Measurements from ENCODE around the gene UGGT2.

UGGT2 gene, protein sequence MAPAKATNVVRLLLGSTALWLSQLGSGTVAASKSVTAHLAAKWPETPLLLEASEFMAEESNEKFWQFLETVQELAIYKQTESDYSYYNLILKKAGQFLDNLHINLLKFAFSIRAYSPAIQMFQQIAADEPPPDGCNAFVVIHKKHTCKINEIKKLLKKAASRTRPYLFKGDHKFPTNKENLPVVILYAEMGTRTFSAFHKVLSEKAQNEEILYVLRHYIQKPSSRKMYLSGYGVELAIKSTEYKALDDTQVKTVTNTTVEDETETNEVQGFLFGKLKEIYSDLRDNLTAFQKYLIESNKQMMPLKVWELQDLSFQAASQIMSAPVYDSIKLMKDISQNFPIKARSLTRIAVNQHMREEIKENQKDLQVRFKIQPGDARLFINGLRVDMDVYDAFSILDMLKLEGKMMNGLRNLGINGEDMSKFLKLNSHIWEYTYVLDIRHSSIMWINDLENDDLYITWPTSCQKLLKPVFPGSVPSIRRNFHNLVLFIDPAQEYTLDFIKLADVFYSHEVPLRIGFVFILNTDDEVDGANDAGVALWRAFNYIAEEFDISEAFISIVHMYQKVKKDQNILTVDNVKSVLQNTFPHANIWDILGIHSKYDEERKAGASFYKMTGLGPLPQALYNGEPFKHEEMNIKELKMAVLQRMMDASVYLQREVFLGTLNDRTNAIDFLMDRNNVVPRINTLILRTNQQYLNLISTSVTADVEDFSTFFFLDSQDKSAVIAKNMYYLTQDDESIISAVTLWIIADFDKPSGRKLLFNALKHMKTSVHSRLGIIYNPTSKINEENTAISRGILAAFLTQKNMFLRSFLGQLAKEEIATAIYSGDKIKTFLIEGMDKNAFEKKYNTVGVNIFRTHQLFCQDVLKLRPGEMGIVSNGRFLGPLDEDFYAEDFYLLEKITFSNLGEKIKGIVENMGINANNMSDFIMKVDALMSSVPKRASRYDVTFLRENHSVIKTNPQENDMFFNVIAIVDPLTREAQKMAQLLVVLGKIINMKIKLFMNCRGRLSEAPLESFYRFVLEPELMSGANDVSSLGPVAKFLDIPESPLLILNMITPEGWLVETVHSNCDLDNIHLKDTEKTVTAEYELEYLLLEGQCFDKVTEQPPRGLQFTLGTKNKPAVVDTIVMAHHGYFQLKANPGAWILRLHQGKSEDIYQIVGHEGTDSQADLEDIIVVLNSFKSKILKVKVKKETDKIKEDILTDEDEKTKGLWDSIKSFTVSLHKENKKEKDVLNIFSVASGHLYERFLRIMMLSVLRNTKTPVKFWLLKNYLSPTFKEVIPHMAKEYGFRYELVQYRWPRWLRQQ (N-terminal part only)

DNA sequence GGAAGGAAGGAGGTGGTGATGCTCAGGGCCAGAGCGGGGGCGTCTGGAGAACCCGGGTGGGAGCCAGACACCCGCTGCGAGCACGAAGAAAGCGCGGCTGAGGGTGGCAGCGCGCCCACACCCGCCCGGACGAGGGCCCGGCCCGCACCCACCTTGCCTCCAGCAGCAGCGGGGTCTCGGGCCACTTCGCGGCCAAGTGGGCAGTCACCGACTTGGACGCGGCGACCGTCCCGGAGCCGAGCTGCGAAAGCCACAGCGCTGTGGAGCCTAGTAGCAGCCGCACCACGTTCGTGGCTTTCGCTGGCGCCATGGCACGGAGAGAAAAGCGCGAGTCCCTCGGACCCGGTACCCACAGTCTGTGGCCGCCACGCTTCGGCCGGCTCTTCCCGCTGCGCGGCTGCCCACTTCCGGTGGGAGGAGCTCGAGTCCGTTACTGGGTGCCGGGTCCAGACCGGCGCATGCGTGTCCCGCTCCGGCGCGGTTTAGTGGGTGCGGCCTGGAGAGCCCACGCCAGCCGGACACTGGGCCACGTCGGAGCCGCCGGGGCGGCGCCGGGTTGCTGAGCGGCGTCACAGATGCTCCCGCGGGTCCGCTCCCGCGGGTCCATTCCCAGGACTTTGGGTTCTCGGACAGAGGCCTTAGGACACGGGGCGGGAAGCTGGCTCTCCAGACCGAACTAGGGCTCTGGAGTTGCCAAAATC, at the start of gene UGGT2:
TSS of gene UGGT2 (minus strand) at position 399 of the 701 bp plus-strand sequence. CDS start at position 310, 89 bp downstream.
- peak; percentile 22 to 96 (median 85) for DNase-seq

DNA sequence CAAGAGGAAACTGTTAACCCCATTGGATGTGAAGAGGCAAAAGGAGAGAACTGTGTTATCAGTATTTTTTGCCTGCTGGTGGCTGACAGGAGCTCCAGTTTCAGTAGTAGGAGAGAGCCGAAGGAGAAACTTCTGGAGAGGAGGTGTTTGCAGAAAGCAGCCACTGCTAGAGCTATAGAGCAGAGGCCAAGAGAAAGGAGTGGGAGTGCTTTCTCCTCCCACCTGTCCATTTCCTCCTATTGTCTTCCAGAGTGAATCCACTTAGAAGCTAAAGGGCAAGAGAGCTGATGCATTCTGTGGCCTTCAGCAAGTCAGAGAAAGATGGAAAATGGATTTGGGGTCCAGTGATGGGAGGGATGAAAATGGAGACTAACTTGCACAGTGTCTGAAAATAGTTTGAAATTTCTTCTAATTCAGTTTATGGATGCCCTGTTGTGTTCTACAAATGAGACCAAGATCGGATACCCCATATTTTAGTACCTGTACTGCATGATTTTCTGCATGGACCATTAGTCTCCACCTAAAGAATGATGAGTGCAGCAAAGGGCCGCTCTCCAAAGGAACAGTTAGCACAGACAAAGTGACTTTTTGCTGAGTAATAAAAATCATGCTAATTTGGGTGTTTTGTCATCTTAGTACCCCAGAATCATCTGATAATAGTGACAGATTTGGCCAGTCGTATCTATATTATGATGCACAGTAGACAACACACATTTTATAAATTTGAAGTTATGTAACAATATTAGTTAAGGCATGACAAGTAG, 47.4 kb upstream of the UGGT2 start:
- no peak for DNase-seq

DNA sequence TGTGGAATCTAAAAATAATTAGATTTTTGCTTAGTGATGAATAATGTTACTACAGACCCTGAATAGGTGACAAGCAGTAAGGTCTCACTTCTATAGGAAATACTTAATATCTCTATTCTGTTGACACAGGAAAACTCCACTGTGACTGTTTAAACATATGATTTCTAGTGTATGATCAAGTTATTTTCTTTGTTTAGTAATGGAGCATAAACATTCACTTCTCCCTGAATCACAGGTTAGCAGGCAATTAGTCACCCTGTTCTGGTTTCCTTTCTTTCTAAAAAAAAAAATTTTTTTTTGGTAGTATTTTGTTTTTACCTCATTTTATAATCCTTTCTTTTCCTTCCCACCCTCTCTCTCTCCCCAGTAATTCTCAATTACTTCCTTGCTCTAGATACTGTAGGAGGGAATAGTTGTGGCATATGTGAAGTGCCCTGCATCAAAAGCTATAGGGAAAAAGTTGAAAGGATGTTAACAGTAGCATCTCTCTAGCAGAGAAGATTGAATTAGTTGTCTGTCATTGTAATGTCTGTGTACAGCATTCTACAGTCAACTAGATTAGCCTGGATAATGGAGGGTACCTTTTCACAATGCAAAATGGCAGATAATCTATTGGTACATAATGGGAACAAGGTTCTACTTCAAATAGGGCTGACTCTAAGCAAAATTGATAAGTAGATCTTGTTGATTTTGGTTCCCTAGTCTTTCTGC, 40.2 kb upstream of the UGGT2 start:
- DNase-seq, result no peak

DNA sequence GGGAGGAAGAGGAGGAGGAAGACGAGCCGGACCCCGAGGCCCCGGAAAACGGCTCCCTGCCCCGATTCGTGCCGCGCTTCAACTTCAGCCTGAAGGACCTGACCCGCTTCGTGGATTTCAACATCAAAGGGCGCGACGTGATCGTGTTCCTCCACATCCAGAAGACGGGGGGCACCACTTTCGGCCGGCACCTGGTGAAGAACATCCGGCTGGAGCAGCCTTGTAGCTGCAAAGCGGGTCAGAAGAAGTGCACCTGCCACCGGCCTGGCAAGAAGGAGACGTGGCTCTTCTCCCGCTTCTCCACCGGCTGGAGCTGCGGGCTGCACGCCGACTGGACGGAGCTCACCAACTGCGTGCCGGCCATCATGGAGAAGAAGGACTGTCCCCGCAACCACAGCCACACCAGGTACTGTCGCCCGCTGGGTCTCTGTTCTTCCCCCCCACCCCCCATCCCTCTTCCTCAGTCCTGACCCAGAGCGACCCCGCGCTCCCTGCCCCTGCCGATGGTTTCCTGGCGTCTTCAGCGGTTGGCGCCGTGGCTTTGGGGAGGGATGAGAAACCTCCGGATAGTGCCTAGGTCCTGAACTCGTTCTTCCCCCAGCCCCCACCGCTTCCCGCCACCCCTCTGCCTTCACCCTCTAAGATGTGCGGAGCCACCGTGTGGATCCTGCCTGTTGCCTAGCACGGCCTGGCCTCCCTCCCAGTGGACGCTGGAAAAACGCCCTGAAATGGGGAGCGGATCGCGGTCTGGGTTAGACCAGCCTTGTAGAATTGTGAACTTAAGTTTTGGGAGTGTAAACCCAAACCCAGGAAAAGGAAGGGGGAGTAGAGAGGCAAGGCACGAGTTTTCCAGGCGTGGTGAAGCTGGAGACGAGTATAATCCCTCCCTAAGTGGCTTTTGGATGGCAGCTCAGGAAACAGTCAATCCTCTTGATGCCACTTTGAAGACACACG, 38.2 kb upstream of the UGGT2 start:
- DNase-seq, result peak in 29 of 58 donors; percentile 2 to 42 (median 14)

DNA sequence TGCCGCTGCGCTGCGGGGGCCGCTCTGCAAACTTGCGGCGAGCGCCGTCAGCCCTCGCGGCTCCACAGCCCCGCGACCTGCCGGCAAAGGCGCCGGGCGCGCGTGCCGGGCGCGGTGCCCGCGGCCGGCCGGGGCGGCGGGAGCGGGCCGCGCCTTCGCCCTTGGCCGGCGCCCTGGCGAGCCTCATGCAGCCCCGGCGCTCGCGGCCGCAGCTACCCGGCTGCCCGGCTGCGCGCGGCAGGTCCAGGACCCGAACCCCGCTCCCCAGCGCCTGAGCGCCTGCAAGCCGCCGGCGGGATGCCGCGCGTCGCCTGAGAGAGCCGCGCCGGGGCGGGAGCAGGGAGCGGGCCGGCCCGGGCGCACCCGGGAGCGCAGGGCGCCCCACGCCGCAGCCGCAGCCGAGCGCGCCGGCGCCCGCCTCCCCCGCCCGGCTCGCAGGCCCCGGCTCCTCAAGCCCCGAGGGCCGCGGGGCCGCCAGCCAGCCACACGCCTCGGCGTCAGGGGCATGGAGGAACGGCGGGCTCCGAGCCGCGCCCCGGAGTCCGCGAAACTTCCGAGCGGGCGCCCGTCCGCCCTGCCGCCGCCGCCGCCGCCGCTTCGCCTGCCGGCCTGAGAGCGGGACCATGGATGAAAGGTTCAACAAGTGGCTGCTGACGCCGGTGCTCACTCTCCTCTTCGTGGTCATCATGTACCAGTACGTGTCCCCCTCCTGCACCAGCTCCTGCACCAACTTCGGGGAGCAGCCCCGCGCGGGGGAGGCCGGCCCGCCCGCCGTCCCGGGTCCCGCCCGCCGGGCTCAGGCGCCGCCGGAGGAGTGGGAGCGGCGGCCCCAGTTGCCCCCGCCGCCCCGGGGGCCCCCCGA, 37.3 kb upstream of the UGGT2 start:
- DNase-seq, result peak in 6 of 58 donors; percentile 1 to 30 (median 5)

DNA sequence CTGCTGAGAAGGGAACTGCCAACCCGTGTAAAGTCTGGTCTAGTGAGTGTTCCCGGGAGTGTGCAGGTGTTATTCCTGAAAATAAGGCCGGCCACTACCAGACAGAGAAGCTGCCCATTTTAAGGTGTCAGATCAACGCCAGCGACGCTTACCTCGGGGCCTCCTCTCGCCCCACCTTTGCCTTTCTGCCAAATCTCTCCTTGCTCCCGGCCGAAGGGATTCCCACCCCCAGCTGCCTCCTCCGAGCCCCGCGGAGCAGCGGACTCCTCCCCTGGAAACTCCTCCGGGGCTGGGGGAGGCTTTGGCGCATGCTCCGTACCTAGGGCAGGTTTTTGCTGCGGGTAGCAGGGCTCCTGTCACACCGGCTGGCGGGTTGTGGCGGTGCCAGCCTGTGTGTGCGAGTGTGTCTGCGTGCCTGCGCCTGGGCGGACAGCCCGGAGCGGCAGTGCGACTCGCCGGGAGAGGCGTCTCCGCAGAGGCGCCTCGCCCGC, 36.6 kb upstream of the UGGT2 start, which contains the start of gene HS6ST3:
TSS of gene HS6ST3 (plus strand) at position 359 of the 491 bp plus-strand sequence.
- DNase-seq, result peak in 52 of 58 donors; percentile 4 to 75 (median 27)

DNA sequence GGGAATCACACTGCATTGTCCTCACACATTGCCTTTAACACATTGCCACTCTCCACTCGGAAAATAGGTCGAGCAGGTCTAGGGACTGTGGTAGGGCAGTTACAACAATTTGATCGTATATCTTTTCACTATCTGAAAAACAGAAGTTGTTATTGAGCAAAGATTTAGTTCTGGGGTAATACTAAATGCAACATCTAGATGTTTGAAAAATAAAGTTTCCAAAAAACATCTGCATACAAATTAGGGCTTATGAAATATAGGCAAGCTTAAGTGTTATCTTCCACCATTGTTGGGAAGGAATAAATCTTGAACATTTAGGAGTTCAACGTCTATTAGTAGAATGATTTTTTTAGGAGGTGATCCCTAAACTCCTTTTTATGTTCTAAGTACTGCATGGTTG, 35.9 kb upstream of the UGGT2 start:
- DNase-seq, result no peak

DNA sequence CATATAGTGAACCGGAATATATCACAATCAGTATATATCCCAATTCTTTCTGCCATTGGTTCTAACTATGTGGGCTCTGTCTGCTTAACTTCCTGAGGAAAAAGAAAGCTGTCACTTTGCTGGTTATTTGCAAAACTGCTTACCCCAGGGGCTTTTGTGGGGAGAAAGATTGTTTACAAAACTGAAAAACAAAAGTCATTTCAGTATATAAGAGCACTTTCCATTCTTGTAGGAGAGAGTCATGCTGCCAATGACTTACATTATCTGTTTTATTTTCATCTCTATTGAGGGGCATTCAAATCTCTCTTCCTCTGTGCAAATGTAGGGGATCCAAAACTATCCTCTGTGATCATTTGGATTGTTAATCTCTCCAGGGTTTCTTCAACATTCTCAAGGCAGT, 33.5 kb upstream of the UGGT2 start:
- DNase-seq, result no peak

DNA sequence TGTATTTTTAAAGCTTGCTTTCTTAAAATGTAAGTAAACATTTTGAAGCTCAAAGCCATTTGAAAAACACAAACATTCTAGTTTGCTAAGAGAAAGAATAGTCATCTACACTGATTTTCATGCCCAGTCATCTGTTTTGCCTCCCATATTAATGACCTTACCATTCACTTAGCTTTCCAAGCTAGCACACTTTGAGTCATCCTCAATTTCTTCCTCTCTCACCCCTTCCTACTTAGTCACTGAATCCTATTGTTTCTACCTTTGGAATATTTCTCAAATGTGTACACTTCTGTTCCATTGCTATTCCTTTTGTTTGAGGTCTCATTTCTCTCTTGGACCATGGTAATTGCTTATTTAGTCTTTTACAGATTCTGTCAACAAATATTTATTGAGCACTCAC, 29.4 kb upstream of the UGGT2 start:
- no peak for DNase-seq

DNA sequence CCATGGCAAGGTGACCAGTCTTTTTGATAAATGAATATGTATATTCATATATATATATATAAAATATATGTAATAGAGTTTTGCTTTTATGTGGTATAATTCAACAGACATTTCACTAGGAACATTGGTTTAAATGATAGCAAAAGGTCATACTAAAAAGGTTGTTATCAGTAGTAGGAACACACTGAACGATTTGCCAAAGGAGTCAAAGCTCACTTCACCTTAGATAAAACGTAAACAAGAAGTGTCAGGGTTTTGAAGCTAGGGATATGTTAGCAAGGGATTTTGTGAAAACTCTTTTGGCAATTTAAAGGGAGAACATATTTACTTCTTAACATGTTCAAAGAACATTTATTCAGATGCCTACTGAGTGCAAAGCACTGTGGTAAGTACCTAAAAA, 28.7 kb upstream of the UGGT2 start:
- DNase-seq, result no peak

DNA sequence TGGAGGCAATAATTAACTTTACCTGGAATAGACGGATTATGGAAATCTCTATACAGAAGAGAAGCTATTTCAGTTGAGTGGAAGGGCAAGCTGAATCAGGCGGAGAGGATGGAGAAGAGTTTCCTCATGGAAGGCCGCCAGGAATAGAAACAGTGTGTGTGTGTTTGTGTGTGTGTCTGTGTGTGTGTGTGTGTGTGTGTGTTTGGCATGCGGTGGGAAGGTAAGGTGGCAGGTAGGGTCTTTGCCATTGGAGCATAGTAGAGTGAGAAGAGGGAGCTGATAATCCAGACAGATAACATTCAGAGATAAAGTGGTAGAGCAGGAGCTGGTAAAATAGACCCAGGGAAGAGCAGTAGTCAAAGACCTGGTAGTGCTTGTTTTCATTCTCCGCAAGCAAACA, 27.5 kb upstream of the UGGT2 start:
- DNase-seq, result no peak

DNA sequence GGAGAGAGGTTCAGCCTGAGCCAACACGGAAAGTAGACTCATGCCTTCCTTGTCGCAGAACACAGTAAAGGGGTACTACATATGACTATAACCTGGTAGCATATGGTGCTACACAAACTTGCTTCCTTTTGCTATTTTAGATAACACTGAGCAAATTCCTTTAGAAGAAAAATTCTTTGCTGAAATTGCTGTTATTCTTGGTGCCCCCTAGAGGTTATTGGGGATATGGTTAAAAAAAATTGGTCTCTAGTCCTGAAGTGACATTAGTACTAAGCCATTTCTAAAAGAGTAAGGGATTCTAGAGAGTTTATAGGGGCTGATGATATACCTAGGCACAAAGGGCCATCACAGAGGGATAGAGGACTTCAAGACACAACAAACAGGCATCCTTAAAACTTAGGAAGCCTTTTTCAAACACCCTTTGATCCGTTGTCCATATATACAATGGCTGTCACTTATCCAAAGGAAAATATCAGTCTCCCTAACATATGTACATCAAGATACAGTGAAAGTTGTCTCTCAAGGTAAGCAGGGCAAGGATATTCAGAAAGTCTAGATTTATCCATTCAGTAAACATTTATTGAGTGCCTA, 22.8 kb upstream of the UGGT2 start:
- DNase-seq, result no peak

DNA sequence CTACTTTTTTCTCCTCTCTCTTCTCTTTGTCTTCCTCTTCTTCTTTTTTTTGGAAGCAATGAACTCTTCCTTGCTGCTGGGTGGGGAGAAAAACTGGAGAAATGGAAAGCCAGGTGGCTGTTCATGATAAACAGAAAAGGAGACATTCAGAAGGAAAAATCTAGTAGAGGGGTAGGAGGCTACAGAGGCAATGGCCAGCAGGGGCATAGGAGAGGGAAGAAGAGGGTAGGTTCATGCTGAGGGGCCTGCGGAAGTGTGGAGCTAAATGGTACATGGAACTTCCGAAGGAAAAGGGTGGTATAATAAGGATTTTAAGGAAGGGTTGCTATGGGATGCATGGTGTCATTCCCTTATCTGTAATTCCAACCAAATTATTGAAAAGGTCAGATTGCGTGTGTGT, 19.2 kb upstream of the UGGT2 start:
- DNase-seq, result no peak

DNA sequence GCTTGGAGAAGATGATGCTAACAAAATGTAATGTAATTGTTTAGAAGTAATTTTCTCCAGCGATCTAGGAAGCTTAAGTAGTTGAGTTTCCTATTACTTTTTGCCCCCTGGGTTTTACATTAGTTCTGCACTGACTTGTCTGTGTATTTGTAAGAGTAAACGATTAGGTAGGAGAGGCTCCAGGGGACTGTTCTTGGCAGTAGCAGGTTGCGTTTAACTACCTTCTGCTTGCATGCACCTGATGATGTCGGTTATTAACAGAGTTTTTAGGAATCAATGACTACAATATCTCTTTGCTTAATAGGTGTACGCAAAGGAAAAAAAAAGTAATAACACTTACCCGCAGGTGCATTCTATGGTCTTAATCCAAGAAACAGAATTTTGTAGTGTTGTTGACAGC, 18.3 kb upstream of the UGGT2 start:
- no peak for DNase-seq

DNA sequence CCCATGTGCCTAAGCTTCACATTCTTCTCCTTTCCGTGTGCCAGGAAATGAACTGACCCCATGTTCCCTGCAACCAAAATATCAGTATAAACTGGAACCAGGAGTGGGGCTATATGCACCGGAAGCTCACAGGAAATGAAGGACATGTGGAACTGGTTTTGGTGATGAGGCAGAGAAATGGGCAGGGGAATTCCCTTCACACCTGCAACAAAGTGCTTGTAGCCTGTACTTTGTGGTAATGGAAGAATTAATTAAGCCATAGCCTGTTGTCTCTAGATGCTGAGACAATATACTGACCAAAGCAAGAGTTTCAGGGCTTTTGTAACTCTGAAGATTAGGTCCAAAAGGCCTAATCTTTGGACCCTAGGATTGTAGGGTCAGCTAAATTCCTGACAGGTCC, 15.5 kb upstream of the UGGT2 start:
- no peak for DNase-seq

DNA sequence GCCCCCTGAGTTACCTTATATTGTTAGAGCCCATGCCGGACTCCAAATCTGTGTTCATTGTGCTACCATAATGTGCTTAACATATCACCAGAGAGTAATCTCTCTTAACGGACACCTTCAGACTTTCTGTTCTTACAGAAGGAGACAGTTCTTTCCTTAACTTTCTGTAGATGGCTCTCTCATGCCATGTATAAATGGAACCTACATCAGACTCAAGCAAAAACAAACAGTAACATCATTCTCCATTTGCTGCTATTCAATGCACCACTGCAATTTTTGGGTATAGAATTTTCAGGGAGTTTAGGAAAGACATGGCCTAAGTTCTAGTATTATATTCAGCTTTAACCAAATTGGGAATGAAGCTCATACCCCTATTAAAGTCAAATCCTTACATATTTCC, 12.6 kb upstream of the UGGT2 start:
- DNase-seq, result peak in 1 of 58 donors; percentile 1

Data from anterior cingulate cortex (tissue), 58 donors.